HCT116 (cell line): ENCODE results near the gene SERPINB5. TPM values are rescaled to one million over a fixed set of nuclear protein-coding genes. Genes with fewer than 3 reads are reported as not detected.

Experiments used
- ATAC-seq: fragments of 200-7000 bp; cut with Tn5 transposase; 2 replicates; pipeline ENCODE4 v1.9.1; 2020; ENCODE audit warnings: mild to moderate bottlenecking, moderate library complexity
- BruUV-seq: library from RNA; stranded (reverse); fragments of 400-500 nt; replicated peaks from 2 replicates; lab custom pipeline; 2021; lab: Mats Ljungman, UMichigan
- CTCF ChIA-PET: fragments of 300-600 bp; sonication (Branson Sonifier 250); formaldehyde crosslinking; loops from one replicate; lab custom pipeline; 2021; ENCODE audit warnings: antibody characterized with exemption; lab: Charles Lee
- POLR2A ChIA-PET: fragments of 300-600, 350-600 bp; sonication (Branson Sonifier 250); formaldehyde crosslinking; loops from one replicate; lab custom pipeline; 2021; ENCODE audit warnings: antibody characterized with exemption; lab: Charles Lee
- RAD21 ChIA-PET, 2 experiments: fragments of 300-600 bp; sonication (Branson Sonifier 250); formaldehyde crosslinking; loops; one replicate each; lab custom pipeline; 2023; ENCODE audit warnings: low total read pairs in 2 of 2; ENCODE audit not compliant: uncharacterized antibody in 2 of 2, unreplicated experiment in 2 of 2, low non-redundant PET in 1 of 2; lab: Charles Lee
- DNase-seq: peaks from one replicate; pipeline ENCODE4 v3.0.0-alpha.2; 2010; ENCODE audit warnings: low read depth, low spot score
- H2AFZ ChIP-seq: fragments of 200-600 bp; shearing (Covaris generic), sonication (generic); 2 replicates; pipeline ENCODE4 v1.6.1; 2017; ENCODE audit warnings: low read depth, mixed run types, mixed read lengths, antibody characterized with exemption, low read length; ENCODE audit not compliant: poor library complexity, severe bottlenecking
- H3K27ac ChIP-seq: 2 replicates; pipeline ENCODE4 v1.5.1; 2012; ENCODE audit warnings: low read depth, low read length
- H3K27me3 ChIP-seq: fragments of 200-600 bp; sonication (generic); 2 replicates; pipeline ENCODE4 v1.6.1; 2016; ENCODE audit warnings: mixed run types, low read length, mixed read lengths; ENCODE audit not compliant: insufficient read depth
- H3K36me3 ChIP-seq, 2 experiments: fragments of 200-500 bp in 1 of 2; fragments of 200-600 bp in 1 of 2; sonication (Bioruptor generic) in 1 of 2; sonication (generic) in 1 of 2; 2 replicates each; pipeline versions ENCODE4 v1.5.1 to v1.6.1; 2014 to 2016; ENCODE audit warnings: low read length in 2 of 2, inconsistent platforms in 1 of 2, mixed read lengths in 1 of 2, mixed run types in 1 of 2; ENCODE audit not compliant: insufficient read depth in 2 of 2, control insufficient read depth in 1 of 2
- H3K4me1 ChIP-seq, 2 experiments: fragments of 200-600 bp in 1 of 2; sonication (generic) in 1 of 2; 2 replicates each; pipeline versions ENCODE4 v1.5.1 to v1.6.1; 2012 to 2017; ENCODE audit warnings: low read length in 2 of 2, inconsistent platforms in 1 of 2, mild to moderate bottlenecking in 1 of 2, mixed read lengths in 1 of 2, mixed run types in 1 of 2, moderate library complexity in 1 of 2; ENCODE audit not compliant: insufficient read depth in 2 of 2, control insufficient read depth in 1 of 2
- H3K4me2 ChIP-seq: fragments of 200-600 bp; sonication (generic); 2 replicates; pipeline ENCODE4 v1.6.1; 2017; ENCODE audit warnings: mixed run types, low read length, mixed read lengths
- H3K4me3 ChIP-seq, 2 experiments: fragments of 200-600 bp in 1 of 2; sonication (generic) in 1 of 2; replicated peaks in 1 of 2; 2 replicates each; pipeline ENCODE4 v1.5.1; 2011 to 2016; ENCODE audit warnings: low read length in 2 of 2, control low read depth in 1 of 2, low read depth in 1 of 2, mild to moderate bottlenecking in 1 of 2, mixed read lengths in 1 of 2, mixed run types in 1 of 2
- H3K79me2 ChIP-seq: fragments of 200-600 bp; sonication (generic); 2 replicates; pipeline ENCODE4 v1.6.1; 2017; ENCODE audit warnings: mild to moderate bottlenecking, mixed run types, low read length, moderate library complexity, mixed read lengths; ENCODE audit not compliant: insufficient read depth
- H3K9ac ChIP-seq: fragments of 200-600 bp; sonication (generic); 2 replicates; pipeline ENCODE4 v1.6.1; 2016; ENCODE audit warnings: low read length, mixed read lengths
- H3K9me2 ChIP-seq: fragments of 200-600 bp; sonication (generic), shearing (Covaris generic); 2 replicates; pipeline ENCODE4 v1.6.1; 2017; ENCODE audit warnings: mixed run types, mild to moderate bottlenecking, moderate library complexity; ENCODE audit not compliant: insufficient read depth
- H3K9me3 ChIP-seq, 2 experiments: fragments of 200-500 bp in 1 of 2; fragments of 200-600 bp in 1 of 2; sonication (Bioruptor generic) in 1 of 2; sonication (generic) in 1 of 2; 2 replicates each; pipeline ENCODE4 v1.6.1; 2014 to 2017; ENCODE audit warnings: low read length in 2 of 2, mixed read lengths in 2 of 2, inconsistent platforms in 1 of 2, low read depth in 1 of 2, mild to moderate bottlenecking in 1 of 2, mixed run types in 1 of 2, moderate library complexity in 1 of 2; ENCODE audit not compliant: control insufficient read depth in 1 of 2, insufficient read depth in 1 of 2
- H4K20me1 ChIP-seq: fragments of 200-600 bp; sonication (generic), shearing (Covaris generic); 2 replicates; pipeline ENCODE4 v1.6.1; 2017; ENCODE audit warnings: mixed run types, mild to moderate bottlenecking, moderate library complexity; ENCODE audit not compliant: insufficient read depth
- CBX3 ChIP-seq: IDR thresholded peaks from 2 replicates; pipeline ENCODE4 v1.6.1; 2012; ENCODE audit warnings: low read depth
- CEBPB ChIP-seq: IDR thresholded peaks from 2 replicates; pipeline ENCODE4 v1.6.1; 2012; ENCODE audit warnings: low read depth
- ELF1 ChIP-seq: IDR thresholded peaks from 2 replicates; pipeline ENCODE4 v1.6.1; 2012; ENCODE audit warnings: low read depth, borderline replicate concordance
- EZH2 ChIP-seq: fragments of 200-600 bp; sonication (generic); IDR thresholded peaks from 2 replicates; pipeline ENCODE4 v1.6.1; 2017; ENCODE audit warnings: antibody characterized with exemption, mixed run types
- EZH2phosphoT487 ChIP-seq: fragments of 200-600 bp; IDR thresholded peaks from 2 replicates; pipeline ENCODE4 v1.6.1; 2018; ENCODE audit warnings: antibody characterized with exemption, borderline replicate concordance
- FOSL1 ChIP-seq: IDR thresholded peaks from 2 replicates; pipeline ENCODE4 v1.6.1; 2012; ENCODE audit warnings: low read depth
- POLR2A ChIP-seq: IDR thresholded peaks from 2 replicates; pipeline ENCODE4 v1.7.0; 2011; ENCODE audit warnings: borderline replicate concordance; ENCODE audit not compliant: insufficient read depth, insufficient read length; ENCODE audit errors: extremely low read depth
- POLR2AphosphoS5 ChIP-seq: IDR thresholded peaks from 2 replicates; pipeline ENCODE4 v1.6.1; 2011; ENCODE audit warnings: mild to moderate bottlenecking, low read depth, low read length, moderate library complexity
- SIN3A ChIP-seq: IDR thresholded peaks from 2 replicates; pipeline ENCODE4 v1.6.1; 2012; ENCODE audit warnings: low read depth
- SP1 ChIP-seq: IDR thresholded peaks from 2 replicates; pipeline ENCODE4 v1.6.1; 2012; ENCODE audit warnings: low read depth
- TCF7L2 ChIP-seq: IDR thresholded peaks from 2 replicates; pipeline ENCODE4 v1.7.0; 2011; ENCODE audit warnings: borderline replicate concordance, inconsistent platforms; ENCODE audit not compliant: insufficient read depth, insufficient read length; ENCODE audit errors: extremely low read depth
- YY1 ChIP-seq: IDR thresholded peaks from 2 replicates; pipeline ENCODE4 v1.6.1; 2011; ENCODE audit warnings: low read length, low read depth, moderate library complexity, mild to moderate bottlenecking; ENCODE audit not compliant: insufficient replicate concordance; ENCODE audit errors: extremely low read depth
- ZNF274 ChIP-seq: fragments of 200-500 bp; sonication (Bioruptor generic); IDR thresholded peaks from 2 replicates; pipeline ENCODE4 v1.6.1; 2014; ENCODE audit warnings: mild to moderate bottlenecking, low read depth, low read length, inconsistent platforms
- intact Hi-C: fragments of 100-400 bp; cut with micrococcal nuclease; formaldehyde crosslinking; loops from 2 replicates; pipeline ENCODE4 v1.10.0; 2022
- total RNA-seq: library from RNA; stranded (reverse); gene quantifications from one replicate; pipeline ENCODE4 v1.2.1, GENCODE V29; 2021; ENCODE audit not compliant: unreplicated experiment
- TF ChIP-seq, protein P1 (sequence below): IDR thresholded peaks from 2 replicates; pipeline ENCODE4 v1.6.1; 2012
- TF ChIP-seq, protein P2 (sequence below): IDR thresholded peaks from 2 replicates; pipeline ENCODE4 v1.6.1; 2012

SERPINB5 gene
- total RNA-seq, 1 experiment from 2014 or later: 19.5 TPM

- Histone ChIP-seq H3K9me2 (no peaks in the 10 kb centered on the region), H3K79me2 (no peaks in the 10 kb centered on the region), H3K9me3 (no peaks in the 10 kb centered on the region), H3K4me3 (no peak overlapping the region), H4K20me1 (no peaks in the 10 kb centered on the region), H3K9ac (no peak overlapping the region), H3K4me2 (no peak overlapping the region), H3K4me1 (no peaks in the 10 kb centered on the region), H2AFZ (no peak overlapping the region), H3K27ac (no peak overlapping the region), H3K27me3 (no peaks in the 10 kb centered on the region), H3K36me3 (no peaks in the 10 kb centered on the region)
- DNase-seq (no peak), ATAC-seq (no peak)
- ChIA-PET POLR2A (no interaction called here), RAD21 (no interaction called here), CTCF (no interaction called here)
- intact Hi-C loops: no loop called here
- TF ChIP-seq SP1 (no peak), ELF1 (no peak), CEBPB (no peak), FOSL1 (no peak), EZH2phosphoT487 (no peak)
- no TSS peak for BruUV-seq
Measured at GRCh38 chr18:63433334-63433866, 43.4 kb upstream of the SERPINB5 start.

DNA sequence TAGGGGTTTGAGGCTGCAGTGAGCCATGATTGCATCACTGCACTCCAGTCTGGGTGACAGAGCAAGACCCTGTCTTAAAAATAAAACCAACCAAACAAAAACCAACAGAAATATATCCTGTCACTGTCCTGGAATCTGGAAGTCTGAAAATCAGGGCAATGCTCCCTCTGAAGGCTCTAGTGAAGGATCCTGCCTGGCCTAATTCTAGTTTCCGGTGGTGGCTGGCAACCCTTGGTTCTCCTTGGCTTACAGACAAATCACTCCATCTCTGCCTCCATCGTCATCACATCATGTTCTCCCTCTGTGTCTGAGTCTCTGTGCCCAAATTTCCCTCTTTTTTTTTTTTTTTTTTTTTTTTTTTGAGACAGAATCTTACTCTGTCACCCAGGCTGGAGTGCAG is 38.6 kb upstream of the SERPINB5 start:
- H3K9me2 ChIP-seq: no peaks in the 10 kb centered on the region
- no peaks in the 10 kb centered on the region for H4K20me1 ChIP-seq
- ATAC-seq: no peak
- RAD21 ChIA-PET: interaction anchor here (0.7 to 2.1 kb wide), 2 partner anchors 142 to 421 kb away, joined by 3 to 9 read pairs; no protein-coding TSS in a partner anchor
- POLR2A ChIA-PET: no interaction called here
- no peak overlapping the region for H3K4me3 ChIP-seq
- no peaks in the 10 kb centered on the region for H3K9me3 ChIP-seq
- H3K79me2 ChIP-seq: no peaks in the 10 kb centered on the region
- no peak for DNase-seq
- no peak overlapping the region for H3K27ac ChIP-seq
- H3K4me2 ChIP-seq: no peak overlapping the region
- CTCF ChIA-PET: interaction anchor here (0.7 to 4.4 kb wide), 10 partner anchors 68 to 800 kb away, joined by 3 to 43 read pairs (median 6); no protein-coding TSS in a partner anchor
- H2AFZ ChIP-seq: no peak overlapping the region
- H3K27me3 ChIP-seq: no peaks in the 10 kb centered on the region
- no peaks in the 10 kb centered on the region for H3K36me3 ChIP-seq
- H3K4me1 ChIP-seq: 0 out of 4 replicates have a peak, but pooled peaks cover 0 to 2% of the 10 kb centered on the region in 2 experiments
- intact Hi-C loops: loop anchor here (2.0 to 5.0 kb wide), 4 partner anchors 95 to 414 kb away; no protein-coding TSS in a partner anchor
- TF ChIP-seq TCF7L2 (no peak), FOSL1 (no peak), POLR2AphosphoS5 (no peak), YY1 (no peak), CEBPB (no peak), SIN3A (no peak), ELF1 (no peak), ZNF274 (no peak), CBX3 (no peak), SP1 (no peak), POLR2A (no peak), EZH2 (no peak)
- TF ChIP-seq, protein P1, sequence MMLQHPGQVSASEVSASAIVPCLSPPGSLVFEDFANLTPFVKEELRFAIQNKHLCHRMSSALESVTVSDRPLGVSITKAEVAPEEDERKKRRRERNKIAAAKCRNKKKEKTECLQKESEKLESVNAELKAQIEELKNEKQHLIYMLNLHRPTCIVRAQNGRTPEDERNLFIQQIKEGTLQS: no peak
- TF ChIP-seq, protein P2, sequence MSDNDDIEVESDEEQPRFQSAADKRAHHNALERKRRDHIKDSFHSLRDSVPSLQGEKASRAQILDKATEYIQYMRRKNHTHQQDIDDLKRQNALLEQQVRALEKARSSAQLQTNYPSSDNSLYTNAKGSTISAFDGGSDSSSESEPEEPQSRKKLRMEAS: no peak
- no TSS peak for BruUV-seq
- no peak overlapping the region for H3K9ac ChIP-seq
